GM23248 (cell line): Measurements from ENCODE around the gene CTNNA2.

Experiments
- EZH2 ChIP-seq: fragments of 200-600 bp; sonication (generic); IDR thresholded peaks from 2 replicates; pipeline ENCODE4 v1.6.1; 2018; ENCODE audit warnings: antibody characterized with exemption, mild to moderate bottlenecking; ENCODE audit not compliant: insufficient read depth, poor library complexity, severe bottlenecking
- EZH2phosphoT487 ChIP-seq: fragments of 200-600 bp; sonication (generic); IDR thresholded peaks from 2 replicates; pipeline ENCODE4 v1.6.1; 2018; ENCODE audit warnings: antibody characterized with exemption, moderate library complexity, mild to moderate bottlenecking, low read depth; ENCODE audit not compliant: insufficient read depth

DNA sequence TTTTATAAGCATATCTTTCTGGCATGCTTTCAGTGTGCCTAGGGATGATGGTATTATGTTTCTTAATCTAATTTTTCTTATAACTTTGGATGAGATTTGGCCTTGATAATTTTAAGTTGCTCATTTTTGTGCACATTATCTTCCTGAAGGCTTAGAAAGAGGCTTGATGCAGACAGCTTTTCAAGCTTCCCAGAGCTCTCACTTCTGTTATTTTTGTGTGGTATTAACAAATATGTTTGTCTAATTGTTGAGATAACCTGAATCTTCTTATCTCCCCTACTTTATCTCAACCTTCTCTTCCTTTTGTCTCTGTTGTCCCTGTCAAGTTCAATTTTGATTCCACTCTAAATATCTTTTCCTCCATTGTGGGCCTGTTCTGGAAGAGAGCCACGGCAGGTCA, 904.9 kb downstream of the CTNNA2 start:
- TF ChIP-seq EZH2phosphoT487 (no peak), EZH2 (no peak)
